Cerebellar nuclear complex (tissue), 1 donor: ENCODE measurements around the gene ERLIN1.
"Not testable (repeated sequence)": the region's sequence is repeated elsewhere in the genome, so short reads cannot be mapped to it uniquely, and the experiment has no call there.

ENCODE experiments used
- DNase-seq, 2 experiments: peaks; one replicate each; lab custom pipeline; 2025; lab: John Stamatoyannopoulos, UW

ERLIN1 gene

DNA sequence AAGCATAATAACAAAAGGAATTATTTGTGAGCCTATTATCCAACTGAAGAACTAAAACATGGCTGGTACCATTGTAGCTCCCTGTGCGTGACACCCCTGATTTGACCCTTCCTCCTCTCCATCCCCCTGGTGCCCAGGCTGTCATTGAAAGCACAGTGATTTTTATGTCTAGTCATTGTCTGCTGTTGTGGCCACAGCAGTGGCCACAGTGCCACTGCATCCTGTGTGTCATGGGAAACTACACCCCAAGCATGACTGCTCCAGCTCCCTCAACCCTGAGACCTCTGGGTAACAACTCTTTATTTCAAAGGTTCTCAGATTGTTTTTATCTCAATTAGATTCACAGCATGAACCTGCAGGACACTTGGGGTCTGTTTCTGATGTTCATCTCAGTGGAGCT lies 52.0 kb downstream of the ERLIN1 start:
- no peak for DNase-seq

DNA sequence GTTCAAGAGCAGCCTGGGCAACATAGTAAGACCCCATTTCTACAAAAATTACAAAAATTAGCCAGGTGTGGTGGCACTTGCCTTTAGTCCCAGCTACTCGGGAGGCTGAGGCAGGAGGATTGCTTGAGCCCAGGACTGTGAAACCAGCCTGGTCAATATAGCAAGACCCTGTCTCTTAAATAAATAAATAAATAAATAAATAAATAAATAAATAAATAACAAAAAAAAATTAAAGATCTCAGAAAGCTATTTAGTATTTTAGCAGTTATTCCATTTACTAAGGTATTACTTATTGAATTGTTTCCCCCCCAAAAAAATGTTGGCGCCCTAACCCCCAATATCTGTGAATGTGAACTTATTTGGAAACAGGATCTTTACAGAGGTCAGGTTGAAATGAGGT lies 53.4 kb downstream of the ERLIN1 start:
- DNase-seq: no peak

DNA sequence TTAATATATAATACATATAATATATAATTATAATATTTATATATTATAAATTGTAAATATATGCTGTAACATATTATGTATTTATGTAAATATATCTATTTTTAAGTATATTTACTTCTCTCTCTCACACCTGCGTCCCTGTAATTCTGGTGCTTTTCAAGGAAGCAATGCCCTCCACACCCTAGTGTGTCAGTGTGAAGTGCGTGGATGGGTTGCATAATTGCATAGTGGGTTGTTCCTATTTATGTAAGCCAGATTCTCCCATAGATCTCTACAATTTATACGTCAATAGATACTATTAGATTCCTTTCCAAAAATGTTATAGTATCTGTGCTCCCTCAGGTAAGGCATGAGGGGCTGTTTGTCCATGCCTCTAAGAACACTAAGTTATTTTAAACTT lies 54.3 kb downstream of the ERLIN1 start:
- DNase-seq: no peak

DNA sequence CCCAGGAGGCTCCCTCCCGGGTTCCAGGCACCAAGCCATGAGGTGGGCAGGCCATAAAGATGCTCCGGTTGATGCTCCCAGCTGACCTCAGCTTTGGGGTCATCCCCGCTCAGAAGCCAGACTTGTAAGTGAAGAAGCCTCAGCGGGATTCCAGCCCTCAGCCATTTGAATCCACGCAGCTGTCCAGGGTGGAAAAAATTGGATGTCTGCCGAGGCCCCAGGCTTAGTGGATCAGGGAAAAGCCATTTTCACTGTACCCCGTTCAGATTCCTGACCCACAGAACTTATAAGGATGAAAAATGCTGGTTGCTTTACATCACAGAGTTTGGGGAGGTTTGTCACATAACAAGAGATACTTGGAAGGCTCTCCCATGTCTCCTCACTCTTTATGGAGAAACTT lies 55.0 kb downstream of the ERLIN1 start:
- DNase-seq: no peak

DNA sequence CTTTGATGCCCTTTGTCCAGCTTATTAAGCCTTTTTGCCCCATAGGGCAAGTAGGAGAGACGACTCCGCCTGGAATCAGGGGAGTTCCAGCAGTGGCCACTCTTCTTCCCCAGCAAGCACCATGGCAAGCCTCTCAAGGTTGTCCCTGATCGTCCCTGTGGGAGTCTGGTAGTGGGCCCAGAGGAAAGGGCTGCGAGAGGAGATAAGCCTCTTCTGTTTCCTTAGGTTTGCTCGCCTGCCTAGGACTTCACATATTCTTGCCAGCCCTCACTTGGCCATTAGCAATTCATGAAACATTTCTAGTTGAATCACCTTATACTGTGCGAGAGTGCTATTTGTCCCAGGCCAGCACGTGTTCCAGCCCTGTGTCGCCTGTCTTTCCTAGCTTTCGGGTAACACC lies 56.4 kb downstream of the ERLIN1 start:
- DNase-seq: no peak

DNA sequence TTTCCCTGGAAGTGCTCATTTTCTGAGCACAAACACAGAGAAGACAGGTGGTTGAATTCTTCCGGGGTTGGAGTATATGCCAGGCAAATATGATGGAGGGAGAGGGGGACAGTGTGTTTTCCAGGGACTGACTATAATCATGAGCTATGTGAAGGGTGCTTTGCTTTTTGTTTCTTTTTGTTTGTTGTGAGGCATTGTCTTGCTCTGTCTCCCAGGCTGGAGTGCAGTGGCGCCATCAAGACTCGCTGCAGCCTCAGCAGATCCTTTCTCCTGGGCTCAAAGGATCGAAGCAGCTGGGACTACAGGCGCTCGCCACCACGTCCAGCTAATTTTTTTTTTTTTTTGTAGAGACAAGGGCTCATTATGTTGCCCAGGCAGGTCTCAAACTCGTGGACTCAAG lies 56.9 kb downstream of the ERLIN1 start:
- no peak for DNase-seq

DNA sequence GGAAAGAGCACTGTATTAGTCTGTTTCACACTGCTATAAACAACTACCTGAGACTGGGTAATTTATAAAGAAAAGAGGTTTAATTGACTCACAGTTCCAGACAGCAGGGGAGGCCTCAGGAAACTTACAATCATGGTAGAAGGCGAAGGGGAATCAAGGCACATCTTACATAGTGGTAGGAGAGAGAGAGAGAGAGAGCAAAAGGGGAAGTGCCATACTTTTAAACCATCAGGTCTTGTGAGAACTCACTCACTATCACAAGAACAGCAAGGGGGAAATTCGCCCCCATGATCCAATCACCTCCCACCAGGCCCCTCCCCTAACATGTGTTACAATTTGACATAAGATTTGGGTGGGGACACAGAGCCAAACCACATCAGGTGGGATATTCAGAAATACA lies 60.5 kb downstream of the ERLIN1 start:
- not testable (repeated sequence) for DNase-seq

DNA sequence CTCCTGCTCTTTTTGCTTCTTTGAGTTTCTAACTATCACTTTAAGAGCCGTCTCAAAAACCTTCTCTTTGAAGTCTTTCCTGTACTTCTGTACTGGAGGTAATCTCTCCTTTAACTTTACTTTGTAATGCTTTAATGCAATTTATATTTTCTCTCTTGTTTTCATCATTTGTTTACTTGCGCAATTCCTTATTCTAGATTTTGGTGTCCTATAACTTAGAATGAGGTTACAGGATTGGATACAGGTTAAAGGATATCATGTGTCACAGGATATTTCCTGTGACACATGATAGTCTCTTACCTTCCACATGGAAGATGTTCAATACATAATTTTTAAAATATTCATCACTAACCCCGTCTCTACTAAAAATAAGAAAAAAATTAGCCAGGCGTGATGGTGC lies 61.7 kb downstream of the ERLIN1 start:
- no peak for DNase-seq

DNA sequence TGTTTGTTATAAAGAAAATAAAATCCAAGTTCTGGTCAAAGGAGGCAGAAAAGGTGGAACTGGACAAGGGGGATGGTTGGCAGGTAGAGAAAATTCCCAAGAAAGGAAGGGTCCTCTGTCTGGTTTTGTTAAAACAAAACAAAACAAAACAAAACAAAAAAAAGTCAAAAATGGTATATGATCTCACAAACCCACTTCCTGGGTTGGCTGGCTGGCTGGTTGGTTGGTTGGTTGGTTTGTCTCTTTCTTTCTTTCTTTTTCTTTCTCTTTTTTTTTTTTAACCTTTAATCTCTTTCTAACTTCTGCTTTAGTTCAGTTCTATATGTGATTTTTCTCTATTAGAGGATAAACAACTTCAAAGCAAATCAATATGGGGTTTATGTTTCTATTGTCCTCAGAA lies 63.0 kb downstream of the ERLIN1 start:
- DNase-seq: no peak

DNA sequence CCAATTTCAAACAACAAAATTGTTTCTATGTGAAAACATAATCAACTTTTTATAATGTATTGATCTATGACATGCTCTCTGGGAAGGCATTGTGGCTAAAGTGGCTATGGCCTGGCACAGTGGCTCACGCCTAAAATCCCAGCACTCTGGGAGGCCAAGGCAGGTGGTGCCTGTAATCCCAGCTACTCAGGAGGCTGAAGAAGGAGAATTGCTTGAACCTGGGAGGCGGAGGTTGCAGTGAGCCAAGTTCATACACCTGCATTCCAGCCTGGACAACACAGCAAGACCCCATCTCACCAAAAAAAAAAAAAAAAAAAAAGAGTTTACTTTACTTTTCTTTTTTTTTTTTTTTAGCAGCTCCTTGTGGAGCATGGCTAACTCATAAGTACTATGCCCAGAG lies 65.3 kb downstream of the ERLIN1 start:
- DNase-seq: no peak

DNA sequence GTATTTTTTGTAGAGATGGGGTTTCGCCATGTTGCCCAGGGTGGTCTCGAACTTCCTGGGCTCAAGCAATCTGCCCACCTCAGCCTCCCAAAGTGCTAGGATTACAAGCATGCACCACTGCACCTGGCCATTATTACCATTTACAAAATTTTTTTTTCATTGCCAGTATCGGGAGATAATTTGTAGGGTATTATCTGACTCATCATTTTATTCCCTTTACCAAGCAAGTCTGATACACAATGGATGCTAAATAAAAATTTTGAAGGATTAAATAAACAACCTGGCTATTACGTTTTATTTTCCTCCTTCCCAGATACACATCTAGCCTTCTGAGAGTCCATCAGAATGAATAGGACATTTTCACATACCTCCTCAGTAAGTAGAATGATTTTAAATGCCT lies 66.1 kb downstream of the ERLIN1 start:
- no peak for DNase-seq

DNA sequence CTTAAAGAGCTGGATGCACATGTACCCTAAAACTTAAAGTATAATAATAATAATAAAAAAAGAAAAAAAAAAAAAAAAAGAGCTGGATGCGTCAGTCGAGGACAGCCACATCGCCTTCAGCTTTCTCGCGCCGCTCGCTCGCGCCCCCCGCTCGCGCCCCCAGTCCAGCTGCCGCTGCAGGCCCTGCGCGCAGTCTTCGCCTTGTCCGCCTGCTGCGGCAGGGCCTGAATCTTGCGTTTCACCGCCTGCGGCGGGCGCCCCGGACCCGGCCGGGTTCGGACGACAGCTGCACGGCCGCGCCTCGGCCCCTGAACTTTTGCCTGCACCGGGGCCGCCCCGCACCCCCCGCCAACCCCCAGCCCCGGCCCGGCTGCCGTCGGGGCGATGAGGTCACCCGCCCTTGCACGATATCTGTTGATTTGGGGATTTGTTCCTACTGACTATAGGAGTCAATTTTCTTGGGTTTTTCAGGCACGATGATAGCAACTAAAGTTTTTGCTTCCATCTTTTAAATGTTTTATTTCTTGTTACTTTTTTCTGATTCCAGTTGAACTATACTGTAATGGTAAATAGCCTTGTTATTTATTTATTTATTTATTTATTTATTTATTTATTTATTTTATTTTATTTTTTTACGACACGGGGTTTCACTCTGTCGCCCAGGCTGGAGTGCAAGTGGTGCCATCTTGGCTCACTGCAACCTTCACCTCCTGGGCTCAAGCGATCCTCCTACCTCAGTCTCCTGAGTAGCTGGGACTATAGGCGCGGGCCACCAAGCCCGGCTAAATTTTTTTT lies 70.7 kb downstream of the ERLIN1 start:
- no peak for DNase-seq

DNA sequence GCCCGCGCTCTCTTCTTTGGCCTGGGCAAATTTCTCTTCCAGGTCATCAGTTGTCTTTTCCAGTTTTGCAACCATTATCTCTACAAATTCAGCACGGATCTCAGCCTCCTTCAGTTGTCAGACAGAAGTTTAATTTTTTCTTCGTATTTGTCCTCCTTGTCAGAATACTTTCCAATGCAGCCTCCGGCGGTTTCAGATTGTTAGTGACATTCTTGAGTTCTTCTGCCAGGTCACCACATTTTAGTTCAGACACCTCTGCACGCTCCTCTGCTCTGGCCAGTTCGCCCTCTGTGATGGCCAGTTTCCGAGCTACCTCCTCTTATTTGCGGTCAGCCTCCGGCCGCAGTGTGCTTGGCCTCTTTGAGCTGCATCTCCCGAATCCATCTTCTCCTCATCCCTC lies 71.4 kb downstream of the ERLIN1 start:
- DNase-seq: no peak

DNA sequence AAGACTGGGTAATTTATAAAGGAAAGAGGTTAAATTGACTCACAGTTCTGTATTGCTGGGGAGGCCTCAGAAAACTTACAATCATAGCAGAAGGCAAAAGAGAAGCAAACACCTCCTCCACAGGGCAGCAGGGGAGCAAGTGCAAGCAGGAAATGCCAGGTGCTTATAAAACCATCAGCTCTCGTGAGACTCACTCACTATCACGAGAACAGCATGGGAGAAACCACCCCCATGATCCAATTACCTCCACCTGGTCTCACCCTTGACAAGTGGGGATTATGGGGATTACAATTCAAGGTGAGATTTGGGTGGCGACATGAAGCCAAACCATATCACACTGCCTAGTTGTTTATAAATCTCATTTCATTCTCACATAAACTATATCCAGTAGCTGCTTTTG lies 76.2 kb downstream of the ERLIN1 start:
- DNase-seq: no peak

DNA sequence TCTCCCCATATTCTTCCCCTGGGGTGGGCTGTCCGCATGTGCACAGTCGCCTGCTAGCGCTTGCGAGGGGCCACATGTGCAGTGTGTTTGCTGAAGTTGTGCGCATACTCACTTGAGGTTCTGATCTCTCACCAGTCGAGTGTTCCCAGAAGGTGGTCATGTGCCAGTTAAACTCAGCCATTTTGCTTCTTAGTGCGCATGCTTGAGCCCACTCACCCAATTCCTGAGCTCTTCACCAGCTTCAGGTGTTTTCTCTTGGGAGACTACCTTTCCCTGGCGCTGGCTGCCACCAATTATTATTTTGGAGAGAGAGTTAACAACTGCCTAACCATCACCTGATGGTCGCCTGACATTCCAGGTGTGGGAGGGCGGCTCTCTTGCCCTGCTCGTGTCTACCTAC lies 79.0 kb downstream of the ERLIN1 start:
- DNase-seq: no peak

DNA sequence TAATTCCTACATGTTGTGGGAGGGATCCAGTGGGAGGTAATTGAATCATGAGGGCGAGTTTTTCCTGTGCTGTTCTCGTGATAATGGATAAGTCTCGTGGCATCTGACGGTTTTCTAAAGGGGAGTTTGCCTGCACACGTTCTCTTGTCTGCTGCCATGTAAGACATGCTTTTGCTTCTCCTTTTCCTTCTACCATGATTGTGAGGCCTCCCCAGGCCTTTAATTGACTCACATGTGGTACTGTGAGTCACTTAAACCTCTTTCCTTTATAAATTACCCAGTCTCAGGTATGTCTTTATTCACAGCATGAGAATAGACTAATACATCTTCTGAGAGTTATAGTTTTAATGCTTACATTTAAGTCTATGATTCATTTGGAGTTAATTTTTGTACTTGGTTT lies 81.5 kb downstream of the ERLIN1 start:
- DNase-seq: no peak

DNA sequence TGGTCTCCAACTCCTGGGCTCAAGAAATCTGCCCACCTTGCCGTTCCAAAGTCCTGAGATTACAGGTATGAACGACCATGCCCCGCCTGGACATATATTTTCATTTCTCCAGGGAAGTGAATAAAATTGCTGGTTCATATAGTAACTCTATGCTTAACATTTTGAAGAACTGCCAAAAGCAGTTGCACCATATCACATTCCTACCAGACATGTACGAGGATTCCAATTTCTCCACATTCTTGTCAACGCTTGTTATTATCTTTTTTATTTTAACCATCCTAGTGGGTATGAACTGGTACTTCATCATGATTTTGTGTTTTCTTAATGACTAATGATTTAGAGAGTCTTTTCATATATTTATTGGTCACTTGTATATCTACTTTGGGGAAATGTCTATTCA lies 82.2 kb downstream of the ERLIN1 start:
- DNase-seq: no peak

DNA sequence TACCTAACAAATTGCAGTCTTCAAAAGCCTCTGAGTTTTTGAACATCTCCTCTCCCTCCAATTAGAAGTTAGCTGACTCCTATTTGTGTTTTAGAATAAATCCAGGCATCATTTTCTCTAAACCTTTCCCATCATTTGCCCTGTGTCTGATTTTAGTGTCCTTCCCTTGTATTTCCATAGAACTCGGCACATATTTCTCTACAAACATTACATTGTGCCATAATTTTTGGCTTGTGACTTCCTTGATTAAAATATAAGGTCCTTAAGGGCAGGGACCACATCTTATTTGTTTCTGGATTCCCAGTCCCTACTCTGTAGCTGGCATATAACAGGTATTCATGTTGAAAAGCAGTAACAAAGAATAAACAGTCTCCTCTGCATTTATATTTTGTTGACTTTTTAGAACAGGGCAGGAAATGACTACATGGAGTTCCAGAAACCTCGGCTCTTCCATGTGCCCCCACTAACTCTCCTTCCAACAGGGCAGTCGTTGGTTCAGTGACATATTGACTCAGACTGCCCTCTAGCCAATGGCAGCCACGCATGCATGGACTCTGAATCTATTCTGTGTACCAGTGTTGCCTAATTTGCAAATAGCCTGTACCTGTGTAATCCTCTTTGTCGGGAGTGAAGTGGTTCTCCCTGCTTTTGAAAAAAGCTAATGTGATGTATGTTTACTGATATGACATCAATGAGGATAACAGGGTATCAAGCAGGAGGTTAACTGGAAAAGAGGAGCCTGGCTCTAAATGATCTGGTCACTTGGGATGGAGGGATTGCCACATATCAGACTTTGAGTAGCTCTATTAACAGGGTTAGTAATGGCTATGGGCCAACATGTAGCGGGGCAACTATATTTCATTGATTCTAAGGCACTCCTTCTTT lies 84.4 kb downstream of the ERLIN1 start:
- DNase-seq: no peak

DNA sequence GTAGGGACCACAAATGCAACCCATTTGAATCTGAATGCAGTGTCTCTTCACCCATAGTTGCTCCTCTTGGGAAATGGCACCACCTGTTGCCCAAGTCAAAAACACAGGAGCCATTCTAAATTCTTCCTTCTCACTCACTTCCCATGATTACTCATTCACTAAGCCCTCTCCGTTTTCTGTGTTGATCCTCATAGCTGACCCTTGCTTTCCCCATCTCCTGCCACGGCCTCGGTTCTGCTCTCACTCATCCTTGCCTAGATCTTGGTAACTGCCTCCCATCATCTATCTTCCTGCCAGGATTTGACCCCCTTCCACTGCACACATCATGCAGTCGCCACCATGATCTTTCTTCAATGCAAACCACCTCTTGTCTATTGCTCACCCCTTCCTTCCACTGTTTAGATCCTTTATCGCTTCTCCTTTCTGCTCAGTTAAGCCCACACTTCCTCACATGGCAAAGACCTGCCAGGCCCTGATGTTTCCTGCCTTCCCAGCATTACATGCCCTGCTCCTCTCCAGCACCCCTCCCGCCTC lies 85.1 kb downstream of the ERLIN1 start:
- DNase-seq: no peak
